HG03108 (cell line): ENCODE measurements around the gene RNU6-9.
"Not testable (repeated sequence)": the region's sequence is repeated elsewhere in the genome, so short reads cannot be mapped to it uniquely, and the experiment has no call there.

Experiments
- ATAC-seq: cut with Tn5 transposase; IDR thresholded peaks from one replicate; pipeline ENCODE4 v1.9.1; 2021; ENCODE audit warnings: moderate library complexity; ENCODE audit not compliant: unreplicated experiment

Gene RNU6-9

GRCh38 chr19:876780-877314 lies 16.4 kb upstream of the RNU6-9 start:
- no peak for ATAC-seq

- ATAC-seq: not testable (repeated sequence)
Measured at GRCh38 chr19:877992-878660, 15.2 kb upstream of the RNU6-9 start.

GRCh38 chr19:878751-879561 lies 14.3 kb upstream of the RNU6-9 start:
- not testable (repeated sequence) for ATAC-seq

- ATAC-seq: no peak
Measured at GRCh38 chr19:879711-880438, 13.4 kb upstream of the RNU6-9 start.

- no peak for ATAC-seq
Measured at GRCh38 chr19:881385-882071, 11.8 kb upstream of the RNU6-9 start.

- no peak for ATAC-seq
Measured at GRCh38 chr19:882871-883497, 10.3 kb upstream of the RNU6-9 start.

- no peak for ATAC-seq
Measured at GRCh38 chr19:883661-884211, 9.5 kb upstream of the RNU6-9 start.

GRCh38 chr19:884420-885211 lies 8.7 kb upstream of the RNU6-9 start:
- no peak for ATAC-seq

GRCh38 chr19:885536-886224 lies 7.6 kb upstream of the RNU6-9 start:
- ATAC-seq: no peak

- no peak for ATAC-seq
Measured at GRCh38 chr19:887072-887471, 6.2 kb upstream of the RNU6-9 start.

GRCh38 chr19:887599-887998 lies 5.7 kb upstream of the RNU6-9 start:
- ATAC-seq: no peak

- no peak for ATAC-seq
Measured at GRCh38 chr19:888581-889385, 4.5 kb upstream of the RNU6-9 start.

GRCh38 chr19:889662-890295 lies 3.5 kb upstream of the RNU6-9 start:
- no peak for ATAC-seq

GRCh38 chr19:890831-891230 lies 2.5 kb upstream of the RNU6-9 start:
- ATAC-seq: no peak

- ATAC-seq: not testable (repeated sequence)
Measured at GRCh38 chr19:891421-892200, 1.7 kb upstream of the RNU6-9 start.

- ATAC-seq: no peak
Measured at GRCh38 chr19:892243-892893, 916 bp upstream of the RNU6-9 start.
